H9 (cell line): ENCODE results near the gene ERFE. TPM values are rescaled to one million over a fixed set of nuclear protein-coding genes. Genes with fewer than 3 reads are reported as not detected.

Source experiments
- DNase-seq: peaks from one replicate; pipeline ENCODE4 v3.0.0-alpha.2; 2017
- H2AFZ ChIP-seq: one replicate; pipeline ENCODE4 v1.6.1; 2013; ENCODE audit warnings: mild to moderate bottlenecking, low read length, control low read depth, moderate library complexity
- H2AK5ac ChIP-seq: 2 replicates; pipeline ENCODE4 v1.6.1; 2013; ENCODE audit warnings: low read length, control low read depth, mixed read lengths; ENCODE audit not compliant: insufficient read length
- H2BK120ac ChIP-seq: one replicate; pipeline ENCODE4 v1.6.1; 2013; ENCODE audit warnings: low read depth, mild to moderate bottlenecking, low read length, control low read depth, inconsistent platforms; ENCODE audit not compliant: poor library complexity, severe bottlenecking
- H2BK12ac ChIP-seq: 2 replicates; pipeline ENCODE4 v1.6.1; 2013; ENCODE audit warnings: low read length, control low read depth, mixed read lengths, low read depth; ENCODE audit not compliant: insufficient read length
- H2BK15ac ChIP-seq: 2 replicates; pipeline ENCODE4 v1.6.1; 2013; ENCODE audit warnings: low read depth, low read length, control low read depth
- H2BK20ac ChIP-seq: one replicate; pipeline ENCODE4 v1.6.1; 2013; ENCODE audit warnings: low read depth, mild to moderate bottlenecking, low read length, control low read depth, inconsistent platforms; ENCODE audit not compliant: poor library complexity, severe bottlenecking
- H2BK5ac ChIP-seq: 2 replicates; pipeline ENCODE4 v1.6.1; 2013; ENCODE audit warnings: low read length, control low read depth, mixed read lengths; ENCODE audit not compliant: insufficient read length
- H3K14ac ChIP-seq: 2 replicates; pipeline ENCODE4 v1.6.1; 2013; ENCODE audit warnings: low read length, control low read depth; ENCODE audit not compliant: insufficient read depth
- H3K18ac ChIP-seq: 2 replicates; pipeline ENCODE4 v1.6.1; 2013; ENCODE audit warnings: low read depth, mild to moderate bottlenecking, mixed read lengths, low read length, control low read depth; ENCODE audit not compliant: insufficient read length
- H3K23ac ChIP-seq: 2 replicates; pipeline ENCODE4 v1.6.1; 2013; ENCODE audit warnings: low read length, control low read depth, mixed read lengths, low read depth; ENCODE audit not compliant: insufficient read length
- H3K23me2 ChIP-seq: 2 replicates; pipeline ENCODE4 v1.6.1; 2013; ENCODE audit warnings: low read depth, mild to moderate bottlenecking, mixed read lengths, low read length, control low read depth; ENCODE audit not compliant: insufficient read length, poor library complexity, severe bottlenecking
- H3K27ac ChIP-seq: 2 replicates; pipeline ENCODE4 v1.5.1; 2013; ENCODE audit warnings: low read length, control low read depth, mixed read lengths, low read depth; ENCODE audit not compliant: insufficient read length
- H3K27me3 ChIP-seq: 2 replicates; pipeline ENCODE4 v1.6.1; 2013; ENCODE audit warnings: low read length, control low read depth, inconsistent platforms; ENCODE audit not compliant: insufficient read depth
- H3K4ac ChIP-seq: 2 replicates; pipeline ENCODE4 v1.6.1; 2013; ENCODE audit warnings: low read depth, mild to moderate bottlenecking, control low read depth, inconsistent platforms, low read length, moderate library complexity
- H3K4me1 ChIP-seq: 2 replicates; pipeline ENCODE4 v1.6.1; 2013; ENCODE audit warnings: low read length, control low read depth, inconsistent platforms; ENCODE audit not compliant: insufficient read depth
- H3K4me2 ChIP-seq: 2 replicates; pipeline ENCODE4 v1.6.1; 2013; ENCODE audit warnings: low read length, control low read depth, mixed read lengths; ENCODE audit not compliant: insufficient read length, insufficient read depth
- H3K56ac ChIP-seq: 2 replicates; pipeline ENCODE4 v1.6.1; 2013; ENCODE audit warnings: low read depth, mild to moderate bottlenecking, mixed read lengths, low read length, control low read depth; ENCODE audit not compliant: insufficient read length
- H3K79me1 ChIP-seq: 2 replicates; pipeline ENCODE4 v1.6.1; 2013; ENCODE audit warnings: low read depth, mild to moderate bottlenecking, moderate library complexity, low read length, control low read depth, inconsistent platforms; ENCODE audit not compliant: insufficient read depth, poor library complexity, severe bottlenecking
- H3K79me2 ChIP-seq: 2 replicates; pipeline ENCODE4 v1.6.1; 2013; ENCODE audit warnings: low read length, control low read depth, inconsistent platforms; ENCODE audit not compliant: insufficient read depth
- H3K9ac ChIP-seq: 2 replicates; pipeline ENCODE4 v1.6.1; 2013; ENCODE audit warnings: low read length, control low read depth, mixed read lengths; ENCODE audit not compliant: insufficient read length; ENCODE audit errors: extremely low read depth
- H3K9me3 ChIP-seq: one replicate; pipeline ENCODE4 v1.6.1; 2013; ENCODE audit warnings: low read depth, low read length, inconsistent platforms; ENCODE audit not compliant: control insufficient read depth
- H3T11ph ChIP-seq: one replicate; pipeline ENCODE4 v1.6.1; 2013; ENCODE audit warnings: mild to moderate bottlenecking, low read length, control low read depth, inconsistent platforms
- H4K20me1 ChIP-seq: one replicate; pipeline ENCODE4 v1.6.1; 2013; ENCODE audit not compliant: control insufficient read depth, insufficient read length, insufficient read depth
- H4K5ac ChIP-seq: 2 replicates; pipeline ENCODE4 v1.6.1; 2013; ENCODE audit warnings: low read depth, mild to moderate bottlenecking, mixed read lengths, low read length, control low read depth; ENCODE audit not compliant: insufficient read length
- H4K8ac ChIP-seq: replicated peaks from 2 replicates; pipeline ENCODE4 v1.6.1; 2013; ENCODE audit warnings: low read length, control low read depth, mixed read lengths, low read depth; ENCODE audit not compliant: insufficient read length
- H4K91ac ChIP-seq: 2 replicates; pipeline ENCODE4 v1.6.1; 2013; ENCODE audit warnings: low read depth, mild to moderate bottlenecking, moderate library complexity, mixed read lengths, low read length, control low read depth; ENCODE audit not compliant: insufficient read length
- H3K27ac Mint-ChIP-seq, 3 experiments: 2 replicates in 2 of 3; 3 replicates in 1 of 3; pipeline ENCODE4 v1.8.0; 2020 to 2021; ENCODE audit warnings: mixed read lengths in 3 of 3, mild to moderate bottlenecking in 1 of 3, moderate library complexity in 1 of 3
- H3K27me3 Mint-ChIP-seq: 2 replicates; pipeline ENCODE4 v1.8.0; 2021; ENCODE audit warnings: low read depth, mild to moderate bottlenecking, moderate library complexity, mixed read lengths
- H3K36me3 Mint-ChIP-seq, 3 experiments: 2 replicates in 2 of 3; 3 replicates in 1 of 3; pipeline ENCODE4 v1.8.0; 2020 to 2021; ENCODE audit warnings: low read depth in 3 of 3, mixed read lengths in 3 of 3; ENCODE audit not compliant: insufficient read depth in 1 of 3
- H3K4me1 Mint-ChIP-seq, 2 experiments: 2 replicates each; pipeline ENCODE4 v1.8.0; 2020; ENCODE audit warnings: mixed read lengths in 2 of 2
- H3K4me3 Mint-ChIP-seq, 2 experiments: 2 replicates in 1 of 2; 3 replicates in 1 of 2; pipeline ENCODE4 v1.8.0; 2020 to 2021; ENCODE audit warnings: mild to moderate bottlenecking in 2 of 2, mixed read lengths in 2 of 2, moderate library complexity in 1 of 2
- H3K9me3 Mint-ChIP-seq, 2 experiments: 2 replicates in 1 of 2; 3 replicates in 1 of 2; pipeline ENCODE4 v1.8.0; 2020; ENCODE audit warnings: mild to moderate bottlenecking in 2 of 2, mixed read lengths in 2 of 2, moderate library complexity in 1 of 2
- WGBS: extraction: QIAGEN DNeasy Blood & Tissue Kit; methylation state at CpG from one replicate; pipeline ENCODE4 v1.1.7; 2013; ENCODE audit warnings: missing lambda C conversion rate, low lambda C conversion rate, mixed read lengths; ENCODE audit not compliant: insufficient read length; ENCODE audit errors: extremely low coverage; 5-methylcytosine and 5-hydroxymethylcytosine counted together
- total RNA-seq: library from RNA; stranded (reverse); gene quantifications from 2 replicates; pipeline ENCODE4 v1.2.1, GENCODE V29; 2021
- TF ChIP-seq, protein P1 (sequence below): fragments of 200-600 bp; sonication (generic); conservative IDR thresholded peaks from 3 replicates; pipeline ENCODE4 v1.8.0; 2021; ENCODE audit warnings: antibody characterized with exemption, mild to moderate bottlenecking

The ERFE gene
- total RNA-seq, 1 experiment from 2014 or later = 2.1 TPM

DNA sequence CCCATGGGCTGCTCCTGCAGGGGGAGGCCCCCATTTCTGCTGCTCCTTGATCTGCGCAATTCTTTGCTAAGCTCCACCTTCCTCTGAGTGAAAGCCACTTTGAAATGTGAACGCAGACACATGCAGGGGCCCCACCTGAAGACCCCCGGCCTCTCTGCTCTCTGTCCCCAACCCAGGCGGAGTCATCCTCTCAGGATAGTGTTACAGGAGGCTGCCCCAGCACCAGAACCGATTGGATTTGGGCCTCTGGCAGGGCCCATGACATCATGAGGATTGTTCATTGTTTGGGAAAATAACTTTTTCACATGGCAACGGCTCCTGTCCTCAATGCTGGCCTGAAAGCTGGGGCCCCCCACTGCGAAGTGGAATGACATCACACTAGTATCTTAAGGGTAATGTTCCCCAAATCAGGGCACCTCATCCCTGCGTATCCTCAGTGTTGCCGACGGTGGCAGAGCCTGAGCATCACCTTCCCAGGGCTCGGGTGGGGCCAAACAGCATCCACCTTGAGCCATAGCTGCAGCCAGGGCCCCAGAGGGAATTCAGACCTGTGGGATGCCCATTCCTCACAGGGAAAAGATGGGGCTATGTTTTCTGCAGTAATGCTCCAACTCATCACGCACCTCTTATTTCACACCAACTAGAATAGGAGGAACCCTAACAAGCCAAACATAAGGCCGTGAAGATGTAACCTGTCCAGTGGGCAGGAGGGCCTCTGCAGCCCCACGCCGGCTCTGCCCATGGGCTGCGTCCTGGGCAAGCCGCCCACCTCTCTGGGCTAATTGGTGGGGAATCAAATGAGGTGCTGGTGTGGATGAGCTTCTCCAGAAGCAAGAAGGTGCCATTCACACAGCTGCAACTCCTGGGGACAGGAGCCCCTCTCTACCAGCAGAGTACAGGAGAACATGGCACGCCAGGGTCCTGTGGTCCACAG is 2.7 kb upstream of the ERFE start:
- no peak overlapping the region for H4K8ac ChIP-seq
- no peak overlapping the region for H3K18ac ChIP-seq
- WGBS = no CpG with 5 or more reads among the region's 18 CpGs
- H3T11ph ChIP-seq = no peak overlapping the region
- no peaks in the 10 kb centered on the region for H4K20me1 ChIP-seq
- no peaks in the 10 kb centered on the region for H3K9me3 Mint-ChIP-seq
- H2BK20ac ChIP-seq = no peak overlapping the region
- no peak overlapping the region for H2BK120ac ChIP-seq
- H3K4me3 Mint-ChIP-seq = no peak overlapping the region
- DNase-seq = no peak
- H3K4me2 ChIP-seq = no peak overlapping the region
- H4K5ac ChIP-seq = no peak overlapping the region
- TF ChIP-seq, protein P1, sequence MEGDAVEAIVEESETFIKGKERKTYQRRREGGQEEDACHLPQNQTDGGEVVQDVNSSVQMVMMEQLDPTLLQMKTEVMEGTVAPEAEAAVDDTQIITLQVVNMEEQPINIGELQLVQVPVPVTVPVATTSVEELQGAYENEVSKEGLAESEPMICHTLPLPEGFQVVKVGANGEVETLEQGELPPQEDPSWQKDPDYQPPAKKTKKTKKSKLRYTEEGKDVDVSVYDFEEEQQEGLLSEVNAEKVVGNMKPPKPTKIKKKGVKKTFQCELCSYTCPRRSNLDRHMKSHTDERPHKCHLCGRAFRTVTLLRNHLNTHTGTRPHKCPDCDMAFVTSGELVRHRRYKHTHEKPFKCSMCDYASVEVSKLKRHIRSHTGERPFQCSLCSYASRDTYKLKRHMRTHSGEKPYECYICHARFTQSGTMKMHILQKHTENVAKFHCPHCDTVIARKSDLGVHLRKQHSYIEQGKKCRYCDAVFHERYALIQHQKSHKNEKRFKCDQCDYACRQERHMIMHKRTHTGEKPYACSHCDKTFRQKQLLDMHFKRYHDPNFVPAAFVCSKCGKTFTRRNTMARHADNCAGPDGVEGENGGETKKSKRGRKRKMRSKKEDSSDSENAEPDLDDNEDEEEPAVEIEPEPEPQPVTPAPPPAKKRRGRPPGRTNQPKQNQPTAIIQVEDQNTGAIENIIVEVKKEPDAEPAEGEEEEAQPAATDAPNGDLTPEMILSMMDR = no peak
- H3K4me1 ChIP-seq = no peaks in the 10 kb centered on the region
- H3K4me1 Mint-ChIP-seq = peaks cover 15 to 23% of the 10 kb centered on the region in 2 experiments
- no peaks in the 10 kb centered on the region; a peak in 2 of 7 replicates for H3K36me3 Mint-ChIP-seq
- H4K91ac ChIP-seq = no peak overlapping the region
- no peak overlapping the region for H2AK5ac ChIP-seq
- H3K14ac ChIP-seq = no peak overlapping the region
- no peak overlapping the region for H2BK12ac ChIP-seq
- H3K9me3 ChIP-seq = no peaks in the 10 kb centered on the region
- H2BK15ac ChIP-seq = no peak overlapping the region
- no peak overlapping the region for H3K27ac ChIP-seq
- no peak overlapping the region for H3K56ac ChIP-seq
- no peaks in the 10 kb centered on the region for H3K79me2 ChIP-seq
- no peak overlapping the region for H2BK5ac ChIP-seq
- peaks cover 21% of the 10 kb centered on the region for H3K27me3 Mint-ChIP-seq
- no peak overlapping the region for H3K9ac ChIP-seq
- H3K27ac Mint-ChIP-seq = no peak overlapping the region
- no peaks in the 10 kb centered on the region; the same call in 1 of the 2 replicates for H3K27me3 ChIP-seq
- H2AFZ ChIP-seq = no peak overlapping the region
- H3K23ac ChIP-seq = no peak overlapping the region
- no peaks in the 10 kb centered on the region for H3K79me1 ChIP-seq
- peaks cover 10% of the 10 kb centered on the region for H3K23me2 ChIP-seq
- no peak overlapping the region for H3K4ac ChIP-seq
